ENCODE results near the gene ZBTB45.
"Not testable (repeated sequence)": the region's sequence is repeated elsewhere in the genome, so short reads cannot be mapped to it uniquely, and the experiment has no call there.

ZBTB45 gene

DNA sequence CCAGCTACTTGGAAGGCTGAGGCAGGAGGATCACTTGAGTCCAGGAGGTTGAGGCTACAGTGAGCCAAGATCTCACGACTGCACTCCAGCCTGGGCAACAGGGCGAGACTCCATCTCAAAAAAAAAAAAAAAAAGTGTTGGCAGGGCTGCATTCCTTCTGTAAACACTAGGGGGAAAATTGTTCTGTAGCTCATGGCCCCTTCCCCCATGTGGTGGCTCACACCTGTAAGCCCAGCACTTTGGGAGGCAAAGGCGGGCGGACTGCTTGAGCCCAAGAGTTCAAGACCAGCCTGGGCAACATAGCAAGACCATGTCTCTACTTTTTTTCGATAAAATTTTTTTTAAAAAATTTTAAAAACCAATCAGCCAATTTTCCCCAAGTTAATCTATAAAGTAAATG is 35.3 kb downstream of the ZBTB45 start:
- H3K27me3 ChIP-seq (ENCODE audit: control insufficient read depth, insufficient read depth, low read length); H3K4me1 ChIP-seq (ENCODE audit: control insufficient read depth, insufficient read depth, low read length); H3K36me3 ChIP-seq (ENCODE audit: control insufficient read depth, insufficient read depth, low read length); H3K4me3 ChIP-seq (ENCODE audit: low read depth, low read length); H3K9me3 ChIP-seq (ENCODE audit: control insufficient read depth, insufficient read depth, low read length); H3K9ac ChIP-seq (ENCODE audit: low read depth, low read length): not testable (repeated sequence)

DNA sequence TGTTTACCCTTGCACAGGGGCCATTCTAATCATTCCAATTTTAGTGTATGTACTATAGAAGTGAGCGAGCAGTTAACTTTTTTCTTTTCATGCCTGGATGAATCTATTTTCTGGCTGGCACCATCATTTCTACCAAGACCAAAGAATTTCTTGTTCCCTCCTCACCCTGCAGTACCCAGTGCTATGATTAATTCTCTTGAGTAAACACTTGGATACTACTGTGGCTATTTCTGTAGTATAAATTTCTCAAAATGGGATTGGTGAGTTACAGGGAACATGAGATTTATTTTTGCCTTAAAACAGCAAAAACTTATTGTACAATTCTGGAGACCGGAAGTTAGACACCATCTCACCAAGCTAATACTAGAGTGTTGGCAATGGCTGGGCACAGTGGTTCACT is 35.8 kb downstream of the ZBTB45 start:
- no peaks in the 10 kb centered on the region for H3K9me3 ChIP-seq (ENCODE audit: control insufficient read depth, insufficient read depth, low read length)
- no peak overlapping the region for H3K9ac ChIP-seq (ENCODE audit: low read depth, low read length)
- peaks cover 3% of the 10 kb centered on the region for H3K36me3 ChIP-seq (ENCODE audit: control insufficient read depth, insufficient read depth, low read length)
- H3K4me1 ChIP-seq (ENCODE audit: control insufficient read depth, insufficient read depth, low read length) = no peaks in the 10 kb centered on the region
- H3K27me3 ChIP-seq (ENCODE audit: control insufficient read depth, insufficient read depth, low read length) = no peaks in the 10 kb centered on the region
- H3K4me3 ChIP-seq (ENCODE audit: low read depth, low read length) = no peak overlapping the region

- H3K4me1 ChIP-seq (ENCODE audit: control insufficient read depth, insufficient read depth, low read length) = no peaks in the 10 kb centered on the region
- H3K27me3 ChIP-seq (ENCODE audit: control insufficient read depth, insufficient read depth, low read length) = no peaks in the 10 kb centered on the region
- H3K9ac ChIP-seq (ENCODE audit: low read depth, low read length) = no peak overlapping the region
- H3K9me3 ChIP-seq (ENCODE audit: control insufficient read depth, insufficient read depth, low read length) = no peaks in the 10 kb centered on the region
- H3K4me3 ChIP-seq (ENCODE audit: low read depth, low read length) = no peak overlapping the region
- H3K36me3 ChIP-seq (ENCODE audit: control insufficient read depth, insufficient read depth, low read length) = peaks cover 3% of the 10 kb centered on the region
Observed at GRCh38 chr19:58482372-58482771, 37.2 kb downstream of the ZBTB45 start.

- no peak overlapping the region for H3K4me3 ChIP-seq (ENCODE audit: low read depth, low read length)
- H3K36me3 ChIP-seq (ENCODE audit: control insufficient read depth, insufficient read depth, low read length) = peaks cover 3% of the 10 kb centered on the region
- H3K9ac ChIP-seq (ENCODE audit: low read depth, low read length) = no peak overlapping the region
- no peaks in the 10 kb centered on the region for H3K9me3 ChIP-seq (ENCODE audit: control insufficient read depth, insufficient read depth, low read length)
- H3K4me1 ChIP-seq (ENCODE audit: control insufficient read depth, insufficient read depth, low read length) = peaks cover 2% of the 10 kb centered on the region
- no peaks in the 10 kb centered on the region for H3K27me3 ChIP-seq (ENCODE audit: control insufficient read depth, insufficient read depth, low read length)
Observed at GRCh38 chr19:58480831-58481230, 38.8 kb downstream of the ZBTB45 start.

GRCh38 chr19:58480481-58480830 is 39.2 kb downstream of the ZBTB45 start:
- no peaks in the 10 kb centered on the region for H3K9me3 ChIP-seq (ENCODE audit: control insufficient read depth, insufficient read depth, low read length)
- no peaks in the 10 kb centered on the region for H3K27me3 ChIP-seq (ENCODE audit: control insufficient read depth, insufficient read depth, low read length)
- H3K9ac ChIP-seq (ENCODE audit: low read depth, low read length) = no peak overlapping the region
- H3K4me1 ChIP-seq (ENCODE audit: control insufficient read depth, insufficient read depth, low read length) = peaks cover 2% of the 10 kb centered on the region
- H3K36me3 ChIP-seq (ENCODE audit: control insufficient read depth, insufficient read depth, low read length) = peaks cover 3% of the 10 kb centered on the region
- no peak overlapping the region for H3K4me3 ChIP-seq (ENCODE audit: low read depth, low read length)

DNA sequence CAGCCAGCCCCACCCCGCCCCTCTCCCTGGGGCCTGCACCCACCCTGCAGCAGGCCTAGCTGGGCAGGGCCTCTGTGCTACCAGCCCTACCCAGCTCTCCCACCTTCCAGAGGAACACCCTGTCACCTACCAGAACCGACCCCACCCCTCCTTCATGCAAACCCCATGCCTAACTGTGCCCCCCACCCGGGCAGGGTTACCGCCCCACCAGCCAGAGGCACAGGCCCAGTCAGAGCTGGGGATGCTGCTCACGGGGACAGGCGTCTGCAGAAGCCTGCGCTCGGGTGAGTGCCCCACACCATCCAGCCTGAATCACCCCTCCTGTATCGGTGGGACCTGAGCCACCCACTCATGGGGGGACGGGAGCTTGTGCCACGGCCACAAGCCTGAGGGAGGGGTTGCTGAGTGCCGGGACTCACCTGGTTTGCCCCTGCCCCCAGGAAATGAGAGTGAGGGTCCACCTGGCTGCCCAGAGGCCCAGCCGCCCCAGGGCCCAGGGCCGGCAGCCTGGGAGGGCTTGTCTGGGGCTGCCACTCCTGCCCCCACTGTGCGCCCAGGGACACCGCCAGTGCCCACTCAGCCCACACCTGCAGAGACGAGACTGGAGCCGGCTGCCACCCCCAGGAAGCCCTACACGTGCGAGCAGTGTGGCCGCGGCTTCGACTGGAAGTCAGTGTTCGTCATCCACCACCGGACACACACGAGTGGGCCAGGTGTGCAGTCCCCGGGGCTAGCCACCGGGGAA is 39.7 kb downstream of the ZBTB45 start:
- Histone ChIP-seq H3K4me3 (ENCODE audit: low read depth, low read length) (no peak overlapping the region), H3K27me3 (ENCODE audit: control insufficient read depth, insufficient read depth, low read length) (no peaks in the 10 kb centered on the region), H3K9me3 (ENCODE audit: control insufficient read depth, insufficient read depth, low read length) (no peaks in the 10 kb centered on the region), H3K36me3 (ENCODE audit: control insufficient read depth, insufficient read depth, low read length) (peaks cover 3% of the 10 kb centered on the region), H3K4me1 (ENCODE audit: control insufficient read depth, insufficient read depth, low read length) (peaks cover 2% of the 10 kb centered on the region), H3K9ac (ENCODE audit: low read depth, low read length) (no peak overlapping the region)

DNA sequence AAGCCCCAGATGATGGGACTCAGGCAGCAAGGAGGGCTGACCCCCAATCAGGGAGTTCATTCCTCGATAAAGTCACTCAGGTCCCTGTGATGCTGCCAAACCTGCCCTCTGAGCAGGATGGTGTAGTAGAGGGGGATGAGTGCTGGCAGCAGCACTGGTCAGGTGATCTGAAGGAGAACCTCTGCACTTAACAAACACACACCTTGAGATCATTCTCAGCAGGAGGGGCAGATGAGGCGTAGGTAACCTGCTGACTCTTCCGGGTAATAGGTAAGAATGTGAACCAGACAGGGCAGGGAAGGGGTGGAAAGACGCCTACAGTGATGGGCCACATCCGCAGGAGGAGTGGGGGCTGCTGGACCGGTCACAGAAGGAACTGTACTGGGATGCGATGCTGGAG is 40.3 kb downstream of the ZBTB45 start:
- H3K4me3 ChIP-seq (ENCODE audit: low read depth, low read length) = no peak overlapping the region
- peaks cover 3% of the 10 kb centered on the region for H3K36me3 ChIP-seq (ENCODE audit: control insufficient read depth, insufficient read depth, low read length)
- no peaks in the 10 kb centered on the region for H3K27me3 ChIP-seq (ENCODE audit: control insufficient read depth, insufficient read depth, low read length)
- no peaks in the 10 kb centered on the region for H3K9me3 ChIP-seq (ENCODE audit: control insufficient read depth, insufficient read depth, low read length)
- H3K9ac ChIP-seq (ENCODE audit: low read depth, low read length) = no peak overlapping the region
- H3K4me1 ChIP-seq (ENCODE audit: control insufficient read depth, insufficient read depth, low read length) = peaks cover 2% of the 10 kb centered on the region

DNA sequence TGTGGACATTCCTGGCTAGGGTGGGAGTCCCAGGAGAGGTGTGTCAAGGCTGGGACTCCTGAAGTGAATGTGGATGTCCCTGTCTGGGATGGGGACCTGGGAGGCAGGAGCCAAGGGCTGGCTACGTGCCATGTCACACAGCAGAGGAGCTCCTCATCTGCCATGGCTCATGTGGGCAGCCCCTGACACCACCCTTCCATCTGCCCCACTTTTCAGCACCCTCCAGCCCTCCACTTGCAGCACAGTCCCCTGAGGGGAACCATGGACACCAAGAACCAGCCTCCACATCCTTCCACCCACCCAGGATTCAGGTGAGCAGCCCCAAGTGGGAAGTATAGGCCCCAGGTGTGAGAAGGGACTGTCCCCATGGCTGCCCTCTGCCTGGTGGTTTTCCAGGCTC is 41.7 kb downstream of the ZBTB45 start:
- Histone ChIP-seq H3K4me3 (ENCODE audit: low read depth, low read length) (no peak overlapping the region), H3K9me3 (ENCODE audit: control insufficient read depth, insufficient read depth, low read length) (no peaks in the 10 kb centered on the region), H3K9ac (ENCODE audit: low read depth, low read length) (no peak overlapping the region), H3K36me3 (ENCODE audit: control insufficient read depth, insufficient read depth, low read length) (peaks cover 3% of the 10 kb centered on the region), H3K27me3 (ENCODE audit: control insufficient read depth, insufficient read depth, low read length) (no peaks in the 10 kb centered on the region), H3K4me1 (ENCODE audit: control insufficient read depth, insufficient read depth, low read length) (peaks cover 2% of the 10 kb centered on the region)

GRCh38 chr19:58477130-58477529 is 42.5 kb downstream of the ZBTB45 start:
- H3K9me3 ChIP-seq (ENCODE audit: control insufficient read depth, insufficient read depth, low read length) = no peaks in the 10 kb centered on the region
- H3K36me3 ChIP-seq (ENCODE audit: control insufficient read depth, insufficient read depth, low read length) = peaks cover 6% of the 10 kb centered on the region
- peak overlapping the region; percentile 91 for H3K4me3 ChIP-seq (ENCODE audit: low read depth, low read length)
- no peaks in the 10 kb centered on the region for H3K27me3 ChIP-seq (ENCODE audit: control insufficient read depth, insufficient read depth, low read length)
- no peak overlapping the region for H3K9ac ChIP-seq (ENCODE audit: low read depth, low read length)
- H3K4me1 ChIP-seq (ENCODE audit: control insufficient read depth, insufficient read depth, low read length) = peaks cover 2% of the 10 kb centered on the region

- Histone ChIP-seq H3K4me1 (ENCODE audit: control insufficient read depth, insufficient read depth, low read length) (peaks cover 2% of the 10 kb centered on the region), H3K27me3 (ENCODE audit: control insufficient read depth, insufficient read depth, low read length) (no peaks in the 10 kb centered on the region), H3K9ac (ENCODE audit: low read depth, low read length) (peak overlapping the region; percentile 85), H3K36me3 (ENCODE audit: control insufficient read depth, insufficient read depth, low read length) (peaks cover 10% of the 10 kb centered on the region), H3K9me3 (ENCODE audit: control insufficient read depth, insufficient read depth, low read length) (no peaks in the 10 kb centered on the region), H3K4me3 (ENCODE audit: low read depth, low read length) (peak overlapping the region; percentile 91)
Observed at GRCh38 chr19:58476498-58477015, 43.1 kb downstream of the ZBTB45 start.

- peaks cover 2% of the 10 kb centered on the region for H3K4me1 ChIP-seq (ENCODE audit: control insufficient read depth, insufficient read depth, low read length)
- peak within 1 kb of the TSS; percentile 85 for H3K9ac ChIP-seq (ENCODE audit: low read depth, low read length)
- H3K9me3 ChIP-seq (ENCODE audit: control insufficient read depth, insufficient read depth, low read length) = no peaks in the 10 kb centered on the region
- no peaks in the 10 kb centered on the region for H3K27me3 ChIP-seq (ENCODE audit: control insufficient read depth, insufficient read depth, low read length)
- H3K36me3 ChIP-seq (ENCODE audit: control insufficient read depth, insufficient read depth, low read length) = peaks cover 11% of the 10 kb centered on the region
- H3K4me3 ChIP-seq (ENCODE audit: low read depth, low read length) = peak within 1 kb of the TSS; percentile 91
Observed at GRCh38 chr19:58475714-58476497, 43.7 kb downstream of the ZBTB45 start, which contains the start of gene ZNF446. TSS of gene ZNF446 (plus strand) at chr19:58476352. CDS start at chr19:58477219, 867 bp downstream.
